RKO (cell line): ENCODE results near the gene ELL2.

Experiments used
- DNase-seq: peaks from one replicate; pipeline ENCODE4 v3.0.0-alpha.2; 2016; ENCODE audit warnings: low spot score

The ELL2 gene

DNA sequence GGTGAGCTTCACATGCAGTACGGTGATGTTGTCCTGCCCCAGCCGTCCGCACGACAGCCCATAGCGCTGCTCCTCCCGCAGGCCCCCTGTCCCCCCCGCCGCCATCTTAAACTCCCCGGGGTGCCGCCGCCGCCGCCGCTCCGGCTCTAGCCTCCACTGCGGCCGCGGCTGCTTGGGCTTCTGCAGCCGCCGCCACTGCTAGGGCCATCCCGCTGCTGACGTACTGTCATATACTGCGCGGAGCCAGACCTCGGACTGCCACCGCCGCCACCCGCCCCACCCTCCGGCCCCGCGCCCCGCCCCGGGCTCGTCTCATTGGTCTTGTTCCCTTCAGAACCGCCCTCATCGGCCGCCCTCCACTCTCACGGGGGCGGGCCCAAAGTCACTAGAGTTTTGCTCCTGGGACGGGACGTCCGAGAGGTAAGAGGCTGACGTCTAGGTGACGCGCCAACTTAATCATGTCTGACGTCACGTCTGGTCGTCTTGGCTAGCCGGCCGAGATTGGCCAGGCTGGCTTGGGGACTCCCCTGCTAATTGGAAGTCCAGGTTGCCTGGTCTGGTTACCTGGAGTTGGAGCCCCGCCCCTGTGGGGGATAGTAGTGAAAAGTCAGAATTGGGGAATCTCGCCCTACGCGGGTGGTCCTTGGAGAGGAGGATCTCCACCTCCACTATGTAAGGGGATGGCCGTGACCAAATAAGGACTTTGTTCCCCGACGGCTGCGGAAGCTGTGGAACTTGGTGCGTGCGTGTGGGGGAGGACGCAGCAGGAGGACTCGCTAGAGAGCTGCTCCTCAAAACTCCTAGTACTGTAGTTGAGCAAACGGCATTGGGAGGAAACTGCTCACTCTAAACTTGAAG lies at the start of gene ELL2:
ELL2 (minus strand) TSS at position 235 of the 858 bp plus-strand sequence; CDS start at position 105, 130 bp downstream.
- DNase-seq: peak; percentile 99

DNA sequence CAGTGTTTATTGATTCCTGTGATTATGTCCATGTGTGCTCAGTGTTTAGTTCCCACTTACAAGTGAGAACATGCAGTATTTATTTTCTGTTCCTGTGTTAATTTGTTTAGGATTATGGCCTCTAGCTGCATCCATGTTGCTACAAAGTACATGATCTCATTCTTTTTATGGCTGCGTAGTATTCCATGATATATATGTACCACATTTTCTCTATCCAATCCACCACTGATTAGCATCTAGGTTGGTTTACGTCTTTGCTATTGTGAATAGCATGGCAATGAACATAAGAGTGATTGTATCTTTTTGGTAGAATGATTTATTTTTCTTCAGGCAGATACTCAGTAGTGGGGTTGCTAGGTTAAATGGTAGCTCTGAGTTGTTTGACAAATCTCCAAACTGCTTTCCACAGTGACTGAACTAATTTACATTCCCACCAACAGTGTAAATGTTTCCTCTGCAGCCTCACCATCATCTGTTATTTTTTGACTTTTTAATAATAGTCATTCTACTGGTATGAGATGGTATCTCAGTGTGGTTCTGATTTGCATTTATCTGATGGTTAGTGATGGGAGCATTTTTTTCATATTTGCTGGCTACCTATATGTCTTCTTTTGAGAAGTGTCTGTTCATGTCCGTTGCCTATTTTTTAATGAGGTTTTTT lies 47.5 kb upstream of the ELL2 start:
- DNase-seq: no peak

DNA sequence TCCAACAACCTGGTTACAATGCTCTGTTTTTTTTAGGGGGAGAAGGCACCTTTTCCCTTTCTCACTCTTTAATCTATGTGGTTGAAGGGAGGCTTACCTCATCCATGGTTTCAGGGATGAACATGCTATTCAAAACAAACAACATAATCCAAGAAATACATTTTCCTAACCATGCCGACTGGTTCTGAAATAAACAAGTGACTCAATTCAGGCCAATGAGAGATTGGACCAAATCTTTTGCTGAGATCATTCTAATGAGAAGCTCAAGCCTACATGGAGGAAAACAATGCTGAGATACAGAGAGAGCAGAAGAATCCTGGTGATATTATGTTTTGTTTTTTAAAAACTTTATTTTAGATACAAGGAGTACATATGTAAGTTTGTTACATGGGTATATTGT lies 46.8 kb upstream of the ELL2 start:
- DNase-seq: no peak

DNA sequence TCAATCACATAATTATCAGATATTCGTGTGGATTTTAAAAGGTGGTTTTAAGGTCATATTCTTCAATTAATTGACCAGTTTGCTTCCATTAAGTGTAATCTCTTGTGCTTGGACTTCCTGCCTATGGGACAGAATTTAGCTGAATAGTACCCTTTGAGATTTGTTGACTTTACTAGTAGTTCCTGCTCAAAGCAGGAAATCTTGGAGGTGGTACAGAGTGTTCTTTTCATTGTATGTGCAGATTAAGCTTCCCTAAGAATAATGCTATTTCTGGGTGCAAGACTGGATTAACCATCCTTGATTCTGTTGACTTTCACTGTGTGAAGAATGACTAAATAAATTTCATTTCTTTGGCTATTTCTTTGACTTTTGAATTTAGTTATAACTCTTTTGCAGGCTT lies 45.4 kb upstream of the ELL2 start:
- no peak for DNase-seq

DNA sequence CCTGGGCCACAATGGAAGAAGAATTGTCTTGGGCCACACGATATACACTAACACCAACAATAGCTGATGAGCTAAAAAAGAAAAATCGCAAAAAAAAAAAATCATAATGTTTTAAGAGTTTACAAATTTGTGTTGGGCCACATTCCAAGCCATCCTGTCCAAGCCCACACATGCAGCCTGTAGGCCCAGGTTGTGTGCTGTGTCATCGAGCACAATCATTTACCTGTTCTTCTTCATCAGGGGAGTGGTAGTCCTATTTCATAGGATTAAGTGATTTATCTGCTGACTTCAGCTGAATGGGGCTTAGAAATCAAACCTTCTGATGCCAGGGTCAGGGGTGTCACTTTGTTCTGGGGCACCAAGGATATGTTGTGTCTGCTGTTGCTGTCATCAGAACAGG lies 44.6 kb upstream of the ELL2 start:
- no peak for DNase-seq

DNA sequence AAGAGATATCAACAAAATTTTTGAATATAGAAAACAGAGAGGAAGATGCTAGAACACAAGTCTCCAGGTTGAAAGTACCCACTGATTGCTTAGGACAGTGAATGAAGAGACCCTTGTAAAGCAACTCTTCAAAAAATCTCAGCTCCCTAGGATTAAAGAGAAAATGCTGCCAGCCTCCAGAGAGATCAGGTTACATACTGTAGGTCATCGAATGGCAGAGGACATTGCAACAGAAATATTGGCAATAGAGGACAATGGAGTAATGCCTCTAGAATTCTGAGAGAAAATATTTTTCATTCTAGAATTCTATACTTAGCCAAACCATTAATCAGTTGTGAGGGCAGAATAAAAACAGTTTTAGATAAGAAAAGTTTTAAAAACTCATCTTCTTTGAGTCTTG lies 43.1 kb upstream of the ELL2 start:
- no peak for DNase-seq

DNA sequence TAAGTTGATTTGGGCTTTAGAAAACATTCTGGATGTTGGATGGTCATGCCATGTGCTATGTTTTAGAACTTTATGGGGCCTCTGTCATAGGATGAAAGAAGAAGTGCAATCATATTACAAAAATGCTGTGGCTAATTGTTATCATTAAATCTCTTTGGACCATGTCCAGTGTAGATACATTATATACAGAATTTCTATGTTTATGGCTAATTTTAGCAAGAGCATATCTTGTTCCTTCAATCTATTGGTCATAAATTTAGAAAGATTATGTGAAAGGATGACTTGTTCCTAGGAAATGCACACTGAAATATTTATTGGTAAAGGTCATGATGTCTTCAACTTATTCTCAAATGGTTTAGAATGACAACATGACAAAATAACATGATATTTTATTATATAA lies 42.4 kb upstream of the ELL2 start:
- DNase-seq: no peak

DNA sequence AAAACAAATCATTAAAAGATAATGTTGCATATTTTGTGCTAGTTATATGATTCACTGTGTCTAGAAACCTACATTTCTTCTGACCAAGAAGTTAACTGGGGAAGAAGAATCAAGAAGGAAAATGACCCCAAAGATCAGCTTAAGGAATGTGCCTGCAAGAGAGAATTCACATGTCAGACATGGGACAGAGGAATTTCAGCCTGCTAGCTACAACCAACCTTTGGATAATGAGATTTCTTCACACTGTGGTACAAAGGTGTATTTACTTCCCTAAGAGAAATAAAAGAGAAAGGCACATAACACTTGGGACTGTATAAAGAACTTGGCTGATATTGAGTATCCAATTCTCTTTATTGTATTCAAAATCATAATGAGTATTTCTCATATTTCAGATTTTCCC lies 39.6 kb upstream of the ELL2 start:
- no peak for DNase-seq

DNA sequence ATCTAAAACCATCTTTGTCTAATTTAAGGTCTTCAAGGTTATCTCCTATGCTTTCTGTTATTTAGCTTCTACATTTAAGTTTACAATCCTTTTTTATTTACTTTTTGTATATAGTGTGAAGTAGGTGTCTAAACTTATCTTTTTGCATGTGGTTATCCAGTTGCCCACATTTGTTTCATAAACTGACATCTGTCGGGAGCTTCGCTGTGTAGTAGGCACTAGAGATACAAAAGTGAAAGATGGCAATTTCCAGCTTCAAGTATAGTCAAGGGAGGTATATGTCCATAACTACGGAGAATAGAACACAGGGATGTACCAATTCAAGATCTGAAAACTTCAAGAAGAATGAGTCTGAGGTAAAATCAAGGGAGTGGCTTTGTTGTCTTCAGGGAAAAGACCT lies 38.7 kb upstream of the ELL2 start:
- no peak for DNase-seq

DNA sequence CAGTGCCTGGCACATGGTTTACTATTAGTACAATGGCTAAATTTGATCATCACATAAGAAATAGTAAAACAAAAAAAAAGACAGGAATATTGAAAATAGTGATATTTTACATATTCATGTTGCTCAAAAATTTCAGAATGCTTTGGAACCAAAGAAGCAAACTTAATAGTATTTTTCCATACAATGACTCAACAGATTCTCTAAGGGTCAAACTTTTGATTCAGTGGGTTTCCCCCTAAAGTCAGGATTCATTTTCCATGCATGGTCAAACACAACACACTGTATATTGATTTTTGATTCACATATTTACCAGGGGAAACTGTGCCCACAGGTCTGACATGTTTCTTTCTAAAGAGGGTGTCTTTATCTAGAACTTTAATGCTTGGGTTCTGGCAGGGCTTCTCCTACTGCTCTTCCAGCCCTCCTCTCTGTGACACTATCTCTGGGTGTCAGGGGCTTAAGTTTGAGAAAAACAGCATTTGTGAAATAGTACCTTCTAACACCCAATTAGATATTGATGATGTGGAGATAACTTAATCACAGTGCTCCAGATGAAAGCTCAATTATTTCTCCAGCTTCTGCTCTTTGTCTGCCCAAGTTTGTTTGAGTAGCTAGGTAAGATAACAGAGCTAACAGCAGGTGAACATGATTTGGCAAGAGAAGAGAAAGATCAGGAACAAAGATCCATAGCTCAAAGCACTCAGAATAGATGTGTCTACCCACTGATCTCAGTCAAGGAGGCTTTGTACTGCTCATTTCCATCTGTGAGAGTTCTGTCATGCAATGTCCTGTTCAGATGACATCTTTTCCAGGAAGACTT lies 35.5 kb upstream of the ELL2 start:
- DNase-seq: no peak

DNA sequence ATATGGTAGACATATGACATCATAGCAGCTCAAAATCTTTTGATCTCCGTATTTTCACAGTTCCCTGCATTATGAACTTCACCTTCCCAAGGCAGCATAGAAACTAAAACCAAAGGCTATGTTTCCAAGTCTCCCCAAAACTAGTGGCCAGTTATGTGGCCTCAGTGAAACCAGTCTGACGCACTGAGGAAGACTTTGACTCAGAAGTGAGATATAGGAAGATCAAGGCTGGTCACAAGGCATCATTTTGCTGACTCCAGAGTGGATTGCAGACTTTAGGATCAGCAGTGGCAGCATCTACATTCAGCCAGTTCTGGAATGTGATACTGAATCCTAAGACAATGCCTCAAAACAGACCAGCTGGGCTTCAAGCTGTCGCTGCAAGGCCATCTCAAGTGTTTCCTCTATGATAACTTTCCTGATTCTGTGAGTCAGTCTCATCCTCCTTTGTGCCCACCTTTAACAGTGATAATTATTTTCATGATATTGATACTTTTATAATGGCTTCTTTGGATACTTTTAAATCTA lies 34.4 kb upstream of the ELL2 start:
- no peak for DNase-seq

DNA sequence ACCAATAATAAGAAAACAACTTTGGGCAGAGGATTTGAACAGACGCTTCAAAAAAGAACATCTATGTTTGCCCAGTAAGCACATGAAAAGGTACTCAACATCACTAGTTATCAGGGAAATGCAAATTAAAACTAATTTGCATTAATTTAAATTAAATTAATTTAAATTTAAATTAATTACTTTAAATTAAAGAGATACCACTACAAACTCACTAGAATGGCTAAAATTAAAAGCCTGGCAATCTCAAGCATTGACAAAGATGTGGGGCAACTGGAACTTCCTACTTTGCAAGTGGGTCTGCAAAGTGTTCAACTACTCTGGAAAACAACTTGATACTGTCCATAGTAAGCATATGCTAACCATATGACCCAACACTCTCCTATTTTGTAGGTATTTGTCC lies 32.1 kb upstream of the ELL2 start:
- no peak for DNase-seq

DNA sequence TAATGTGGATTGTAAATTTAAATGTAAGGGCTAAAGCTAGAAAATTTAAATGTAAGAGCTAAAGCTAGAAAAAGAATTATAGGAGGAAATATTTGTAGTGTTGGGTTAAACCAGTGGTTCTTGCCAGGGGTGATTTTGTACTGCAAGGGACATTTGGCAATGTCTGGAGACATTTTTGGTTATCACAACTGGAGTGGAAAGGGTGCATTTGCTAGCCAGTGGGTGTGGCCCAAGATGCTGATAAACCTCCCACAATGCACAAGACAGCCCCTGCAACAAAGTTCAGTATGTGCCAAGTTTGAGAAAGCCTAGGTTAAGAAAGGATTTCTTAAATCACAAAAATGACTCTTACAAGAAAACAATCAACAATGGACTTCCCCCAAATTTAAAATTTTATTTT lies 31.6 kb upstream of the ELL2 start:
- no peak for DNase-seq

DNA sequence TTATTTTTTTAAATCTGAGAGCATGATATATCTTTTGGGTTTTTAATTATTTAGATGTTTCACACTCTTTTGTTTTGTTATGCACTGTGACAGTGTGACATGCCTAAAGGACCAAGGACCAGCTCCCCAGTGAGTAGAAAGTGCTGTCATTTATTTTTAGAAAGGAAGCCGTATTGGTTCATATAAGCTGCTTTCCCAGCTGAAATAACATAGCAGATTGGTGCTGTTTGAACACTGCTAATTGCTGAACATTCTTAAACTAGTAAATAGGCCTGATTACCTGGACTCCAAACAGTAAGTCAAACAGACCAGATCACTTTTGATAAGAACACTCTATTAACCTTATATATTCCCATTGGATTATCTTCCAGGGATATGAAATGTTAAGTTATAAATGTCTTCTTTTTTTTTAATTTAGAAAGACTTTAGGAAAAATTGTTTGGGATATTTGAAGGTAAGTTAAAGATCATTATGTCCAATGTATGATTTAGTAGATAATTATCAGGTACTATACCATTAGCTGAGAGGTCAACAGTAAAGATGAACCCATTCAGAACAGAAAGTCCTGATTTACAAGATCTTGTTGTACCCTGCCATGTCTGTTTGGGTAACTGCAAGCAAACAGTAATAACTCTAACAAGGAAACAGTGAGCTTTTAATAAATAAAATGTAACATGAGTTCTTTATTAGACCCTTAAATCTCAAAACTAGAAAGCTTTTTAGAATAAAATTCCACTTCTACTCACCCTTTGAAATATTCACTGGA lies 27.8 kb upstream of the ELL2 start:
- no peak for DNase-seq

DNA sequence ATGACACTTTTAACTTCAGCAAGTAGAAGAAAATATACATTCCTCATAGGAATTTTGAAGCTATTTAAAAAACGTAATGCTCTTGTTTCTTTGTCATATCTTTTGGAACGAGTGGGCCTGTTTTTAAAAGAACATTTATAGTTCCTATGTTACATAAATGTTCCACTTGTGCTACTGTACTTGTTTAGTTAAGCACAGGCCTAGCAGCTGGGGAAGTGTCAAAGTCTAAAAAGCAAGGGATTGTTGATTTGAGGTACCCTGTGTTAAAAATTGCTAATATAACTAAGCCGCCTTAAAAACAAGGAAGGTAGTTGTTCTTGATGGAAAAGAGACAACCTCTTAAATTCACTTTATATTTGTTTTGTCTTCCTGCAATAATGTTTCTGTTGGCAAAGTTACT lies 27.2 kb upstream of the ELL2 start:
- no peak for DNase-seq

DNA sequence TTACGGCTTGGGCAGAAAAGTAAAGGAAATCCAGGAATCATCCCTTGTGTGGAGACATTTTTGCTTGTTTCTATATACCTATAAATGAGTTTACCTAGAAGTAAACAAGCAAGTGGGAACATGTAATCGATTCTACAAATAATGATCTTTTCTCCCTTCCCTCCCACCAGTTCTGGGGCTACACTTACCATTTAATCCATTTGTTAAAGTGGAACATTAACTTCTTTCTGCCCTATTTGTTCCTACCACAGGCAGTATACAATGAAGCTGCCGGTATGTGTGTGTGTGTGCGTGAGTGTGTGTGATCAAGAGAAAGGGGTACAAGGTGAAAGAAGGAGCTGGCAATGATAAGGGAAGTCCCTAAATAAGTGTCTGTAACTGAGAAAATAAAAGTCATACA lies 26.4 kb upstream of the ELL2 start:
- no peak for DNase-seq

DNA sequence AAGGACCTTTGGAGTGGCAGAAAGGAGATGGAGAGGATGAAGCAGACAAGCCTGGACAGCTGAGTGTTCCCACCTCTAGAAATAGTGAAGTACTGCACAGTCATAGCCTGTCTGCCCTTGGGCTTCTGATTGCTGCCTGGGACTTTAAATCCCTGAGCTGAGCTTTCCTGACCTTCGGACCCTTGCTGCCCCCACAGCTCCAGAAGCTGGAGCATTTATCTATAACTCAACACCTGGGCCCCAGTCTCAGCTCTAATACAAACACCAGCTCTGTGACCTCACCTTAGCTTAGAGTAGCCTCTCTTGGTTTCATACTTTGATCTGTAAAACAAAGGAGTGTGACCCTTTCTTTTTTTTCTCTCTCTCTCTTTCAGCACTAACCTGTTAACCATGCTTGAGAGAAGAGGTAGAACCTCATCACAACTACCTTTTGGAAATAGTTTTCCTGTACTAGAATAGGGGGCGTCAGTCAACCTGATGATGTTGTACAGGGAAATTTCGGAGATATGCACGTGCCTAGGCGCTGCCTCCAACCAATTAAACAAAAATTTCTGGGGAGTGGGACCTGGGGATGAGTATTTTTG lies 25.4 kb upstream of the ELL2 start:
- no peak for DNase-seq

DNA sequence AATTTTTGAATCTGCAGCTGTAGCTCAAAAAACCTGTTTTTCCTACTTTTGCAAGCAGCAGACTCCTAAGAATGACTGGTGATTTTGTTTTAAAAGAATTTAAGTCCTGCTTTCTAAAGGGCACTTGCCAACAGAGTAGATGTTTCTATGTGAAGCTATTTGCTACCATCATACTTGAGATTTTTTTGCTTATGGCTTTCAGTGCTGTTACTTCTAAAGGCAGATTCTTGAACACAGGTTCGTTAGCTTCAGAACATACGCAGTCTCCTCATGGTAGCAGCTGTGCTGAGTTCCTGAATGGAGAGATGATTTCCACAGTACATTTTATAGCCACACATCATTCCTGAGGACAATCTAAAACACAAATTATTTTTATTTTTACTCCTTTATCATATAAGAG lies 24.4 kb upstream of the ELL2 start:
- no peak for DNase-seq

DNA sequence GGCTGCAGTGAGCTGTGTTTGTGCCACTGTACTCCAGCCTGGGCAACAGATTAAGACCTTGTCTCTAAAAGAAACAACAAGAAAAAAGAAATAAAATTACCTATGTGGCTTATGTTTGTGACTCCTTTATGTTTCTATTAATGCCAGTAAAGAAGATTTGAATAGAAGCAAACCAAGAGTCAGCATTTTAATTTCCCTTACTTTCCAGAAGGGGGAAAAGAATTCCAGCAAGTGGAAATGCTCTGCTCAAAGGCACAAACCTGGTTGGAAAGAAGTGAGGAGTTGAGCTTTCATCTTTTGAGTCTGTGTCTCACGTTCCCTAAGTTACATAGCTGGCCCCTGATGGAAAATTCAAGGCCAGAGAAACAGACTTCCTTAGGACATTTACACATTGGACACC lies 23.6 kb upstream of the ELL2 start:
- DNase-seq: no peak

DNA sequence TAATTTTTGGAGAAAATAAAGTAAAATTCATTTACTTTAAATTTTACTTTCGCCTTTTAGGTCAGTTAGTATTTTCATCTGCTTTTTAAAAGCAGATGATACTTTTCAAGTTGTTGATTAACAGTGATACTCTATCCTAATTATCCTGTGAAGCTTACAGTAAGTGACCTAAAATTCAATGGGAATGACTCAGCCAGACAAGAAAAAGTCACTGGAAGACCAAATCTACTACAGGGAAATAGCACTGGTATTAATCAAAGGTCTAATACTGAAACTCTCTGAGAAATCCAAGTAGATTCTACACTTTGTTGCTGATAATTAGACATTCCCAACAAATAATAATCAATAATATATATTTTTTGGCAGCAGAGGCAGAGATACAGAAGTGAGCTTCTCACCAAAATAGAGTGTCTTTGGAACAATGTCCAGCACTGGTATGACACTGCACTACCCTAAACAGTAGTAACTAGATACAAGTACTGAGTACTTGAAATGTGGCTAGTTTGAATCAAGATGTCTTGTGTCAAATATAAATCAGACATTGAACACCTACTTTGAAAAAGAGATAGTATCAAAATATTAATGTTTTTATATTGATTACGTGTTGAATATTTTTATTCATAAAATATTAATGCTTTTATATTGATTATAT lies 22.8 kb upstream of the ELL2 start:
- no peak for DNase-seq

DNA sequence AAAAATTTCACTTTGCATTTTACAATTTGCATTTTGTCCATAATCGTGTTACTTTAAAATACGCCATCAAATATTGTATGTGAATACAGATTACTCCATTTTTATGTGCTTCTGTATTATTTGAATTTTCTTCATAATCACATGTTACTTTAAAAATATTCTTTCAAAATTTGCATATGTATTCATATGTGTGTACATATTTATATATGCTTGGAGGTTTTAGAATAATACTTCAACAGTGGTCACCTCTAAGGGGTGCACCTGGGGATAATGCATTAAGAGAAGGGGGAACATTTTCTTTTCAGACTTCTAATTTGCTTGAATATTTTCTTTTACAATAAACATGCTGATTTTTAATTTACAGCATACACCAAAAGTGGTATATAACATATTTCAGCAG lies 21.9 kb upstream of the ELL2 start:
- DNase-seq: no peak
